NCI-H1436 (cell line): Measurements from ENCODE around the gene CTSE.

Experiments used
- DNase-seq: peaks from one replicate; lab custom pipeline; 2025; lab: John Stamatoyannopoulos, UW

Gene CTSE

DNA sequence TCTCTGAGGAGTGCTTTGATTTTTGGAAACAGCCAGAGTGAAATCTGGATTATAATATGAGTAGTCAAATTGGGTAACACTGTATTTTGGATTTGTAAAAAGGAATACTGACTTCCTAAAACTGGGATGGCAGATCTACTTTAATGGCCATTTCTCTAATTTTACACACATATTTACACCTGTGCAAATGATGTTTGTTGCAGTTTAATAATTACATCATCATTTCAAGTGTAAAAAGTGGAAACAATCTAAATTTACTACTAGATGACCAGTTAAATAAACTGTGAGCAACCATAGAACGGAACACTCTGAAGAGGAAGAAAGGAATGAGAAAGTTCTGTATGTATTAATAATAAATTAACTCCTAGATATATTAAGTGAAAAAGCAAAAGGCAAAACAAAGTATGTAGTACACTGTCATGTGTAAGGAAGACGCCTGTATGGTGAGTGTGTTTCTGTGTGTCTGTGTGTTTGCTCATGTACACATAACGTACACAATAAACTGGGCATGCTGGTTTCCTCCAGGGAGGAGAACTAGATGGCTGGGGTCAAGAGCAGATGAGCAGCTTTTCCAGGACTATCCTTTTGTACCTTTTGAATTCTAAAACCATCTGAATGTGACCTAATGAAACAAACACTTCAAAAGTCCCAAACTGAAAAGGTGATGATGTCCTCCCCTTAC is 26.4 kb upstream of the CTSE start:
- no peak for DNase-seq

DNA sequence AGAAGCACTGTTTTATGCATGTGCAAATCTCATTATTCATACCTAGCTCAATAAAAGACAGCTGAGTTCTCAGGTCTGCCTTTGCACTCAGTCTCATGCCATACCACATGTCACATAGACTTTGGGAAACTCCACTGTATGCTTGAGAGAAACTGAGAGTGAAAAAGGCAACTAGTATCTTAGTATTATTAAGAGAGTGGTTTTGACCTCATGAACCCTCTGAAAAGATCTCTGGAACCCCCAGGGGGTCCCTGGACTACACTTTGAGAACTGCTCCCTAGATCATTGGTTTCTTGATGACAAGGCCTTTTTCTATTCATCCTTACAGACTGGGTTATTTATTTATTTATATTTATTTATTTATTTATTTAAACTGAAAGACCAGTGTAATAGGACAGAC is 25.6 kb upstream of the CTSE start:
- DNase-seq, result no peak

DNA sequence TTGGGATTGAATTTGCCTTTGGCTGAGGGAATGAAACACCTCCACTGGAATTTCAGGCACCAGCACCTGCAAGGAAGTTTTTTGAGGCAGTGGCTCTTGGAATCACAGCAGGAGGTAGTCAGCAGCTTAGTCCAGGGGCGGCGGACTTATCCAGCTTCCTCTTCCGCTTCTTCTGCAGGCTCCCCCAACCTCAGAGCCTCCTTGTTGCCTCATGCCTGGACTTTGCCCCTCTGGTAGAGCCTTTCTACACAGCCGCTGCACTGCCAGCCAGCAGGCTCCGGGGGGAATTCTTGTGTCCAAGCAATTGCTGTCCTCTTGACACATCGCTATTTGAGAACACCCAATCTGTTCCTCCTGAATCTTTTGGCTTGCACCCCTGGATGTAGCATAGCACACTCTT is 24.9 kb upstream of the CTSE start:
- DNase-seq, result no peak

DNA sequence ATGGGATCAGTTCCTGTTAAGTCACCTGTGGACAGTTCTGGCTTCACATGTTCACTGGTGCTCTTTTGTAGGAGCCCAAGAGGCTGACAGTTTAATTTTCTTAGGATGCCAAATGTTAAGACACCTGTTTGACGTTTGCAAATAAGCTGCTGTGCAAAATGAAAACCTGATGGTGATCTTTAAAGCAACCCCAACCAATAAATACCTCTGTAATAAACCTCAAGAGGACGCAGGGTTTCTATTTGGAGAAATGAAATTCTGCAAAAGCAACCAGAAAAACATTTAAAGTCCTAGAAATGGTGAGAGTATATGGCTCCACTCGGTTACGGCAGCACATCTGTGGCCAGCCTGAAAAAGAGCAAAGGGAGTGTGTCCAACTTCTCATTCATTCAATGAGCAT is 23.6 kb upstream of the CTSE start:
- DNase-seq, result no peak

DNA sequence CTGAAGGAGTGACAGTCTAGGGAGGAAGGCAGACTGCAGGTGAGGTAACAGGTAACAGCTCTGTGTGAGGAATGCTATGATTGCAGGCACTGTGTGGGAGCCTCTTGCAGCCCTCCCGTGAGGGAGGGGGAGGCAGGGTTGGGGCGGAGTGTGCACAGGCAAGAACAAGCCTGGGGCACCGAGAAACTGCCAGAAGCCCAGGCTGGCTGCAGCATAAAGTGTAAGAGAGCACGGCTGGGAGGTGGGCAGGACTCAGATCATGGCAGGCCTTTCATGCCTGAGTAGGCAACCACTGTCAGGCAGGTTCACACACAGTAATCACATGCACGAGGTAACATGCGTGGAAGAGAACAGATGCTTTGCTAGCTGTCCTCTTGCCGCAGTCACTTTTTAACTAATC is 17.9 kb upstream of the CTSE start:
- peak; percentile 30 for DNase-seq

DNA sequence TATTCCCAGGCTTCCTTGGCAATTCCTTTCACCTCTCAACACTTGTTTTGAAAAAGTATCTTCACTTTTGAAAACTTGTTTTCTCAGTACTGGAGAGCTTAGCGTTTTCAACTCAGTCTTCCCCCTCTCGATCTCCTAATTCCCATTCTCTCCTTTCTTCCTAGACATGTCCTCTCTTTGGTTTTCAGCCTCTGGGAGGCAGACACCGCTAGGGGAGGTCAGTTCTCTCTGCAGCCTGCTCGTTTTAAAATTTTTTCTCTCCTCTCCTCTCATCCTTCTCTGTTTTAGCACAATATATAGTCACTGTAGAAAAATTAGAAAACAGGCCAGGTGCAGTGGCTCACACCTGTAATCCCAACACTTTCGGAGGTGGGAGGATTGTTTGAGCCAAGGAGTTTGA is 16.6 kb upstream of the CTSE start:
- DNase-seq, result no peak

DNA sequence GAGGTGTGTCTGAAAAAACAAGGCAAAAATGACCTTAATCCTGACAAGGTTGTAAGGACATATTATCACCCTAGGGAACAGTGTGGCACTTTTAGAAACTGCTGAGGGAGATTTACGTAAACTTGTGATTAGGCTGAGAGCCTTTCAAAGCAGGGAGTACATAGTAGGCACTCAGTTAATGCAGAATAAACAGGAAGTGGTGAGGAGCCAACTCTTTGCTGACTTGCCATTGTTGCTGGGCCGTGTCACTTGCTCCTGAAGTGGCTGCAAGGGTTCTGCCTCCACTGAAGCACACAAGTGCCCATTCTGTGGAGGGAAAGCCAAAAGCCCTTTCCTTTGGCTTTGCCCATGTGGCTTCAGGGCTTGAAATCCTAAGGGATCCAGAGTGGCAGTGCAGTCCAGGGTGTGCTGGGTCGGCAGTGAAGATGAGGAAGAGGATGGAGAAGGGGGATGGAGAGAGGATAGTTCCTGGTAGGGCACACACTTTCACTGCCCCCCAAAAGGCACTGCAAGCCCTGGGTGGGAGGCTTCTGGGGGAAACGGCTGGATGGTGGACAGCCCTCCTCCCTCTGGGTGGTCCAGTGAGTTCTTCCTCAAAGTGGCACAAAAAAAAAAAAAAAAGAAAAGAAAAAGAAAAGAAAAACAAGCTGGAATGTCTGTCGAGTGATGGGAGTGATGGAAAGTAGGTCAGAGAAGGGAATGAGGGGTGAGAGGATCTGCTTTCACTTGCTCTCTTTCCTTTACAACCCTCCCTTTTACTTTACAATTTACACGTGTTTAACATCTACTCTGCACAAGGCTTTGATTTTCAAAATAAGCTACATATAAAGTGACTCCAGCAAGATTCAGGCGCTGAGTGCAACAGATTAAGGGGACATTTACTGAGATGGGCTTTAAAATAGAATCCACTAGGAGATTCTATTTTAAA is 15.6 kb upstream of the CTSE start:
- DNase-seq, result peak; percentile 25

DNA sequence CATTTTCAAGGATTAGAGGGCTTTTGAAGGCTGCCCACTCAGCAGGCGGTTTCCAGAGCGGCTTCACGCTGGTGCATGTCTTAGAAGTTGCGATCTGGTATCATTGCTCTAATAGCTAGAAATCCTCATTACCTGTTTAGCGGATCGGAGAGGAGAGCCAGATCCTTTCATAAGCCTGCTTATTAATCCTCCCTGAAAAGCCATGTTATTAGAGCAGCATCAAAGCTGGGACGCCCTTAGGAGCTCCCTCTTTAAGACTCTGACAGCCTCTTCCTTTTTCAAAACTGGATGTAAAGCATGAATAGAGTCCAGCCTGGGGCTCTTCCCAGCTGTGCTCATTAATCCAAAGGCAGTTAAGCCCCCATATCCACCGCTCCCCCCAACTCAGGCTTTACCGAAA is 13.9 kb upstream of the CTSE start:
- peak; percentile 26 for DNase-seq

DNA sequence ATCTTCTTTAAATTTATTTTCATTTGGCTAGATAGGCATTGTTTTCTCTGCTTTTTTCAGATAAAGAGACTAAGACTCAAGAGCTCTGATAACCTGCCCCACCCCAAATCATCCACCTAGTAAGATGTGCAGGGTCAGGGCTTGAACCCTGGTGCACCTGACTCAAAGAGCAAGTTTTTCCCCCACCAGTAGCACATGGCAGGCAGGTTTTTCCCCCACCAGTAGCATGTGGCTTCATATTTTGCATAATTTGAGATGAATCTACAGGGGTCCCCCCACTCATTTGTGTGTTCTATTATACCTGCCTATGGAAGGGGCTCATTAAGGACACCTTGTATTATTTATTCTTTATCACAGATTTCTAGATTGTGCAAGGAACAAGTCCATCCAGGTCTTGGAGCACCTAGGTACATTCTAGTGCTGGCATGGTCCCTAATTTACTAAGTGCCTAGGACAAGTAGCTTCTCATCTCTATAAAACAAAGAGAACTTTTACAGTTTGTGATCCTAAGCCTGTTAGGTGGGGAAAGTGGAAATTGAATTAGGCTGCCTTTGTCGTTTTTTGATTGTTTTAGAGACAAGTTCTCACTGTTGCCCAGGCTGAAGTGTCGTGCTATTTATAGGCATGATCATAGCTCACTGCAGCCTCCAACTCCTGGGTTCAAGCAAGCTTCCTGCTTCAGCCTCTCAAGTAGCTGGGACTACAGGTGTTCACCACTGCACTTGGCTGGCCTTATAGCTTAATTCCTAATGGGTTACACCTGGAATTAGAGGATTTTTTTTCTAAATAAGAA is 13.2 kb upstream of the CTSE start:
- no peak for DNase-seq

DNA sequence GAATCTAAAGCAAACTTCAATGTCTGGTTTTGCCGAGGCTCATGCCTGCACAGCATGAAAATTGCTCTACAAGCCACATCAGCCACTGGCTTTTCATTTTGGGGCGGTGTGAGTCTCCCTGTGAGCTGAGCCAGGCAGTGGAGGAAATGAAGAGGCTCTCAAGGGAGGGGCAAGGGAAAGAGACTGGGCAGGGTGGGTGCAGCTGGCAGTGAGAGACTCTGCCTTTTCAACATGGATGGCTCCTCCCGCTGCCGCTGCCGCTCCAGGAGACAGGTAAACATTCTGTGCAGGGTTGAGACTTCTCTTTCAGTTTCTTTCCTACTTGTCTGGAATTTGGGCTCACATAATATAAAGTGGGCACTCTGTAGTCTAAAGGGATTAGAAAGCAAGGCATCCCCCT is 11.3 kb upstream of the CTSE start:
- DNase-seq, result peak; percentile 42

DNA sequence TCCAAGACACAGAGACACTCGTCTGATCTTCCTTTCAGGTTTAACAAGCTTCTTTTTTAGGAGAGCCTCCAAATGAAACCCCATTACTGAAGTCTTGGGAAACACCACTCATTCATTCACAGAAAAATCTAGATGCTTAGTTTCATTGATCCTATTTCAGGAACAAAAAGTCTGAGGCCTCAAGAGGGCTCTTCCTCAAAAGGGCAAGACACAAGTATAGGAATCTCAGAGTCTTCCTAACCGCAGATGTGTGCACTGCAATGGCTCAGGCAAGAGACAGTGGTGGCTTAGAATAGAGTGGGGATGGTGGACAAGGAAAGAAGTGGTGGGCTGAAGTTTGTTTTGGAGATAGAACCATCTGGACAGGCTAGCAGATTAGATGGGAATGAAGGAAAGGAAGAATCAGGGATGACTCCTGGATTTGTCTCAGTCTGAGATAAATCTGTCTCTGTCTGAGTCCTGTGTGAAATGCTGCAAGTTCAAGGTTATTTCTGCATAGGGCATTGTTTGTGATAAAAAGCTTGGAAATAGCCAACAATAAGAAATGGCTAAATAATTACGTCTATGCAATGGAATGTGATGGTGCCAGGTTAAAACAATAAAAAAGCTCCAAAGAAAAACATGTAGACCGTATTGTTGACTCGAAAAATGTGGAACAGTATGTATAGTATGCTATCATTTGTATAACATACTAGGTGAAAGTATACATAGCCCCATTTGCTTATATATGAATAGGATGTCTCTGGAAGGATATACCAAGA is 8.9 kb upstream of the CTSE start:
- no peak for DNase-seq

DNA sequence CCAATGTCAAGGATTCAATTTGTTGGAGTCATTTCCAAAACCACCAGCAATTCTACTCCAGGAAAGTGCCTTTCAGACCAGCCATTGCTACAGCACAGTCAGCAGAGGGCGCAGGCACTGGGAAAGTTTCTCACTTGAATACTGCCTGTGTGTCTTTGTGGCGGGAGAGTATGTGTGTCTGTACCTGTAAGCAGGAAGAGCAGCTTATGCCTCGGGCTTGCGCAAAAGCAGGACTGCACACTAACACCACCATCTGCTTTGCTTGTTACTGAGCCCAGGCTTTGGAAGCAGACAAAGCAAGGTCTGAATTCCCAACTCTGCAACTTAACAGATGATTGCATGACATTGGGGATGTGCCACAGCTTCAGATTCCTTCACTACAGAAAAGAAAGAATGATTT is 7.0 kb upstream of the CTSE start:
- peak; percentile 77 for DNase-seq

DNA sequence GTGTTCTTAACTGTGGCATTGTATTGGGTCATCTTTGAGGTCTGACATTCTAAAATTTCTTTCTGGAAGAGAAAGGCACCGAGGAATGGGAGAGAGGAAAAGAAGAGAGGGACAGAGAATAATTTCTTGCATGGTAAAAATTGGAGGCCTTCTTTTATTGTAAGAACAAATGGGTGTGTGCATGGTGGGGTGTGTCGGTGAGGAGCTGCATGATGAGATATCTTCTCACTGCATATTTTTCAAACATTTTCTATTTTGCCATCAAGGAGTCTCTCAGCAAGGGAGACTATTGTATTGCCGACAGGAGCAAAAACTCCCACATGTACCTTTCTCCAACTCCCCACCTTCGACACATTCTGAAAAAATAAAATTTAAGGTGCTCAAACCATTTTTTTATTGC is 6.5 kb upstream of the CTSE start:
- no peak for DNase-seq

DNA sequence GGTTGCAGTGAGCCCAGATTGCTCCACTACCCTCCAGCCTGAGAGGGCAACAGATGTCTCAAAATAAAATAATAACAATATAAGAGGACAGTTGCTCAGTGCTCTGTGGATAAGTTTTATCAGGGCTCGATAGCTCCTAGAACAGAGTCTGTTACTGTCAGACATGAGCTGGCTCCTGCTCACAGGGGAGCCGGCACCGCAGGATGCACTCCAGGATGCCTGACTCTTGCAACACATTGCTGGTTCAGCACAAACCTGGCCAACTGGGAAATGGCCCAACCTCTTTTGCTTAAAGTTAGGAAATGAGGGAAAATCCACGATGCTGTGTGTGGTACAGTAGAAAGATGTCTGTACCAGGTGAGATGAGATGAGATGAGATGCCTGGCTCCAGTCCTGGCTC is 5.8 kb upstream of the CTSE start:
- no peak for DNase-seq

DNA sequence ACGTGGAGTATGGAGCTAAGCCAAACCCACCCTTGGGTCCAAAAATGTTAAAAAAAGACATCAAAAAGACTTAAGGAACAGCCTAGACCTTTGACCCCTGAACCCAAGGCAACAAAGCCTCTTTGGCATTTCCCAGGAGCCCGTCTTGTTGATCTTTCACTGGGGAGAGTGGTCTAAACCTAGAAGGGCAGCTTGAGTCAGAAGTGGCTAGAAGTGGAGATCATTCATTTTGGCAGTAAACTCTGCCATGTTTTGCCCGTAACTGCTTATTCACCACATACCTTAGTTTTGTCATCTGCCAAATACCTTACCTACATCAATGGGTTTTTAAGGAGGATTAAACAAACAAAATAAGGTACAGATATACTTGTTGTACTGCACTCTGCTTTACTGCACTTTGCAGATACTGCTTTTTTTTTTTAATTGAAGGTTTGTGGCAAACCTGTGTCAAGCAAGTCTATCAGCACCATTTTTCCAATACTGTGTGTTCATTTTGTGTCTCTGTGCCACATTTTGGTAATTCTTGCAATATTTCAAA is 1.7 kb upstream of the CTSE start:
- no peak for DNase-seq

DNA sequence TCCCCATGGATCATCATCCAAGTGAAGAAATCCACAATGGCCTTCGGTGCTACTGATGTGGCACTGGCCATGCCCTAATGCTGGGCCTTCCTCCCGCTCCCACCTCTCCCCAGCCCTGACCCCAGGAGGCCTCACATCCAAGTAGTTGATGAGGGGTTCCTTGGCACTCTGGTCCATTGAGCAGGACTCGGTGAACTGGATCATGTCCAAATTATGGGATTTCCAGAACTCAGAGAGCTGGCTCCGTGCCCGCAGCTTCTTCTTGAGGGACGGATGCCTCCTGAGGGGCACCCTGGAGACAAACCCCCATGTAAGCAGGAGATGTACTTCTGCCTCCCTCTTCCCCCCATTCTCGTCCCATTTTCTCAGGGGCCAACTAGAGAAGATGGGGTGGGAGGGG is 929 bp downstream of the CTSE start:
- DNase-seq, result no peak

DNA sequence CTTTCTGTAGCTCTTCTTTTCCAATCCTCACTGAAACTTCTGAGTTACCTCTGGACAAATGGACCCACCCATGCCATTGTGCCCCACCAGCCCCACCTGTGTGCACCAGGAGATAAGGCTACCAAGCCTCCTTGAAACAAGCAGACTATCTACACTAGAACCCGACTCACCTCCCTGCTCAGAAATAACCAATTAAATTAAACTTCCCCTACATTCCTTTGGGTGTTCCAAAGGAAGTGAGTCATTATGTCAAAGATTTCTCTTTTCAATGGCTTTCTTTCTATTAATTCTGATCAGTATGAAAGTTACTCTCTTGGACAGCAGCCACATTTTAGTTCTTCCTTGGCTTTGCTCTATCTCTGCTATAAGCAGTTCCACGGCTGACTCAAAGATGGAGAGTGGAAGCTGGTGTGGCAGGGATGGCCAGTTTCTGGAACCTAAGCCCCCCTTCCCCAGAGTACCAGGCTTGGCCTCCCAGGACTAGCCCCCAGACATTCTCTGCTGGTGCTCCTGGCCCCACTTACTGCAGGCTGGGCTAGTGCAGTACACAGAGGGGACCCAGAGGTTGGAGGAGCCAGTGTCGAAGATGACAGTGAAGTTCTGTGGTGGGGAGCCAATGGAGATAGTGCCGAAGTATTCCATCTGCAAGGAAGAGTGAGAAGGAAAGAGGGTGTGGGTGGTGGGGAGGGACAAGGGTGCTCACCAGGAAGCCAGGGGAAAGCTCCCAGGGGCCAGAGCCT is 1.9 kb downstream of the CTSE start:
- no peak for DNase-seq

DNA sequence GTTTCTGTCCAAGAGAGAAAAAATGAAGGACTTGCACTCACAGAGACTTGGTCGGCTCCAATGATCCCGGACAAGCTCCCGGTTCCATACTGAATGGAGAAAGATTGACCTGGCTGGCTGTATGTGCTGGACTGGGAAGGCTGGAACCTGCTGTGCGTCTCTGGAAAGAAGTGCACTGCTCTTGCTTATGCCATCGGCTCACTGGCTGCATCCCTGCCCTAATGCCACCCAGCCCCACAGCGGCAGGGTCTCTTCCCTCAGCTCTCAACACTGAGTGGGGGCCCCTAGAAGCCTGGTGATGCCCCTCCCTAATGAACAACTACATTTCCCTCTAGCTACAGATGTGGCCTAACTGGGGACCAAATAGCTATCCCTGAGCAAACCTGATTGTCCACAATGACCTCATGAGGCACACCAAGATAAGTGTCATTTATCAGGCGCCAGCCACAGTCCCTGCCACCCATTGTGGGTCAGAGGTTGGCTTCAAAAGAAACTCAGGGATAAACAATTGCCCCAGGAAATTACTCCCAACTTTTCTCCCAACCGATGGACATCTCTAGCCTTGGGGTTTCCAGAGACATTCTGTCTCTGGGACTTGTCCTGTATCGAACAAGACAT is 2.6 kb downstream of the CTSE start:
- DNase-seq, result no peak

DNA sequence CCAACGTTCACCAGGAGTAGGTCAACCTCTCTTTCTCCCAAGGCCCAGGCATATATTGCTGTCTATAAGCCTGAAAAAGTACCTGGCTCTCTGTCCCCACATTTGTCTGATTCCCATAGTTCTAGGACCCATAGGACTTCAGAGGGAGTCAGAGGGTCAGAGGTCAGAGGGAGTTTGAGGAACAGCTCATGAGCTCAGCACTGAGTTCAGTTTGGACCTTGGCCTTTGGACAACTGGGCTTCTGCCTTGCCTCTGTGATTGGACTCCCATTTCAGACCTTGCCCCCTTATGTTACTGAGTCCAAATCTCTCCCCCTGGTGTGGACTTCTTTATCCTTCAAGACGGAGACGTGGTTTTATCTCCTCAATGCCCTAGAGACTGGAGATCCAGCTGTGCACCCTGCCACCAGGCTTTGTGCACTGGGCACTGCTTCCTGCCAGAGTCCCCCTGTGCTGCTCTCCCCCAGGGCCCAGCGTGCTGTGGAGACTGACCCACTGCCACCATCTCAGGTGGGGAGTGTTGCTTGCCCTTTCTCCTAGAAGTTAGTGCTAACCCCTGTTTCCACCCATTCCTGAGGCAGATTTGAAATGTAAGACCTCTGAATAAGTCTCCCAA is 3.2 kb downstream of the CTSE start:
- DNase-seq, result no peak

DNA sequence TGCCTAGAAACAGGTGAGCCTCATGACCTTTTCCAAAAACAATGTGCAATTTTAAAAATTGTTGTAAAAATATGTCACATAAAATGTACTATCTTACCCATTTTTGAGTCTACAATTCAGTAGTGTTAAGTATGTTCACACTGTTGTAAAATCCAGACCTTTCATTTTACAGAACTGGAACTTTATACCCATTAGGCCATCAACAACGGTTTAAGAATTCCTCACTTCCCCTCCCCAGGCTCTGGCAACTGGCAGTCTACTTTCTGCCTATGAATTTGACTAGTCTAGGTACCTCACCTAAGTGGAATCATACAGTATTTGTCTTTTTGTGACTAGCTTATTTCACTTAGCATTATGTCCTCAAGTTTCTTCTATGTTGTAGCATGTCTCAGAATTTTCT is 8.6 kb downstream of the CTSE start:
- no peak for DNase-seq
